Tongue (tissue), 2 donors: ENCODE data around the gene KCNN3. TPM values are rescaled to one million over a fixed set of nuclear protein-coding genes. Genes with fewer than 3 reads are reported as not detected.
A peak's percentile ranks its signal among the peaks of the same experiment; 100 is the strongest.

ENCODE experiments used
- DNase-seq: peaks from one replicate; pipeline ENCODE4 v3.0.0-alpha.2; 2015
- total RNA-seq: library from RNA; depleted of rRNA; stranded (reverse); fragments of >200 nt; gene quantifications from one replicate; pipeline ENCODE4 v1.2.3, GENCODE V29; 2014

KCNN3 gene
- total RNA-seq, 1 donor from 2014 or later = 10.8 TPM

DNA sequence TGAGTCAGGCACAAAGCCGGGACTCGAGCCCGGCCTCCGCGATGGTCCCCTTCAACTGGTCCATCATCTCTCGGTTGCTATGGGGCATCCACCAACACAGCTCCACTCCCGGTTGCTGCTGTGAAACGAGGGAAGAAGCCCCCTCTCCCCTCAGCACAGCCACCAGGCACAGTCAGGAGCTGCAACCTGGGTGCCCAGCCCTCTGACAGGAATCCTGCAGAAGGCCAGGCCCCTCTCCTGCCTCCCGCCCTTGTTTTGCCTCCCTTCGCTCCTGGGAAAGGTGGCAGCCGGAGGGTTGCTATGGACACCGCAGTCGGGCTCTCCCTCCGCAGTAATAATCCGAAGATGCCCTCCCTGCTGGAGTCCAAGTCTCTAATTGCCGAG is 8.9 kb upstream of the KCNN3 start:
- DNase-seq = no peak

DNA sequence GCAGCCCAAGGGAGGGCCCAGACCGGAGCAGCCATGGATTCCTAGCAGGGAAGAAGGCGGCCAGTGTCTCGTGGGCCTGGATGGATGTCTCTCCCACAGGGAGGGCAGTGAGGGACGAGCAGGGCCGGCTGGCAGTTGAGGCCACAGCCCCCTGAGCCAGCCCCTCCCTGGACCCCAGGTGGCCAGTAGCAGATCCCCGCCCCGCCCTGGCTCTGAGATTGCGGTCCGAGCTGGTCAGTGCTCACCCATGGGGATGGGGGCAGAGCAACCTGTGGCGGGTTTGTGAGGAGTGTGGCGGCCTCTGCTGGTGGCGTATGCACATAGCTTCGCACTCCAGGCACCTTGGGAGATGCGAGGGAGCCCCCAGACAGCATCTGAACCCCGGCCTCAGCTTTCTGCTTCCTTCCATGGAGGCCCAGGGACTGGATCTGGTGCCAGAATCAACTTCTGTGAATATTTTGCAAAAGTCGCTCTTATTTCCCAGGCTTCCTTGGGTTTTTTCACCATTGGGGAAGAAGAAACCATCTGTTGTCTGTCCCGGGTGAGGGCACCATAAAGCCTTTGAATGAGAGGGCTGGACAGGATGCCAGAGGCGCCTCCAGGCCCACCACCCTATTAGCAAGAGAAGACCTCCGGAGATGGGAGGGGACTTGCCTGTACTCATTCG is 8.4 kb upstream of the KCNN3 start:
- DNase-seq = peak; percentile 87

DNA sequence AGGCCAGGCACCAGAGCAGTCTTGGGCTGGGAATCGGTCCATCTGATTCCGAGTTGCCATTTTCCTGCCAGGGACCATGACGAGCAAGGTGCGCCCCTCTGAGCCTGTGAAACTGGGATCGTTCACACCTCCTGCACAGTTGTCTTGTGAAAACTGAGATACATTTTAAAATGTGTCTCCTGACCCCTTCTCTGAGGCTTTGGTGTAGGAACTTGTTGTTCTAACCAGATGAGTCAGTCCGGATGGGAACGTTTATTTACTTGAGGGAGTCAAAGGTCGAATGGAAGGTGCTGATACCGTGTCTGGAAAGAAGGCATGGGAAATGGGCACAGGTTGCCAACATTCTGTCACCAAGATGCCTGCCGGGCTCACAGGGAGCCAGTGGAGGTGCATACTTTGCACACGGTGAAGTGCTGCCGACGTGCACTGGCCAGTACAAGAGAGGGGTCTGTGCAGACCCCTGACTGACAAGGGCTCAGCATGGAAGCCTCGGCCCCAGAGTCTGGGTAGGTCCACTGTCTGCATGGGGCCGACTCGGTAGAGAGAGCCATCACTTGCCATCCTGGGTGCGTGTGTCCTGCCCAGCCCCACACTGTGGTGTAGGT is 7.4 kb upstream of the KCNN3 start:
- no peak for DNase-seq

DNA sequence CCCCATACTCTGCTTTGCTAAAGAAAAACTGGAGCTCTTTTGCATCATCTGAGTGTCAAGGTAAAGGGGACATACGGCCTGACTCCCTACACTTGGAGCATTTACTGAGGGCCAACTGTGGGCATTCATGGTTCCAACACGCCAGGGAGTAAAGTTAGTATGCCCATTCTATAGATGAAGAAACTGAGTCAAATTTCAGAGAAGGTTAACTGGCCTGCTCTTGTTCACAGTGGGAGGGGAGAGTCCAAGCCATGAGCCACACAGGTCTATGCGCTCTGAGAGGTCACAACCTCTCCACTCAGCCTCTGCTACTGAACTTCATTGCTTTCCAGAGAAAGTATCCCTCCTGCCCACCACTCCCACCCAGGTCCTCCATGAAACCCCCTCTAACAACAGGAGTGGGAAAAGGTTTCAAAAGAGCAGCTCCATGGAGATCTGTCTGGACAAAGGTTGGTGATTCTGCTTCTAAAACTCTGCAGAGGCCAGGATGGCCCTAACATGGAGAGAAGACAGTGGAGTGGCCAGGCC is 6.8 kb upstream of the KCNN3 start:
- DNase-seq = no peak

DNA sequence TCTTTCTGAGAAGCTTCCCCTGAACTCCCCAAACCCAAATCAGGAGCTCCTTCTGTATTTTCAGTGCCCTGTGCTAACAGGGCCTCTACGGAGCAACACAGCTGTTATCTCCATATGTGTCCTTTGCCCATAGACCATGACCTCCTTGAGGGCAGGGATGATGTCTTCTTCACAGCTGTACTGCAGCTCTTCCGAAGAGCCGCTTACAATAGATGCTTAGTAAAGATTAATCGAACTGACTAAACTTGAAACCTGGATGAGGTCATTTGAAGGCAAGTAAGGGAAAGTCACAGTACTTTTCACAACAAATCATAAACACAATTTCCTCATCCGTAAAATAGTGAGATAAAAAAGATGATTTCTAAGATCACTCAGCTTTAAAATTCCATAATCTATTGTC is 4.4 kb upstream of the KCNN3 start:
- DNase-seq = no peak

DNA sequence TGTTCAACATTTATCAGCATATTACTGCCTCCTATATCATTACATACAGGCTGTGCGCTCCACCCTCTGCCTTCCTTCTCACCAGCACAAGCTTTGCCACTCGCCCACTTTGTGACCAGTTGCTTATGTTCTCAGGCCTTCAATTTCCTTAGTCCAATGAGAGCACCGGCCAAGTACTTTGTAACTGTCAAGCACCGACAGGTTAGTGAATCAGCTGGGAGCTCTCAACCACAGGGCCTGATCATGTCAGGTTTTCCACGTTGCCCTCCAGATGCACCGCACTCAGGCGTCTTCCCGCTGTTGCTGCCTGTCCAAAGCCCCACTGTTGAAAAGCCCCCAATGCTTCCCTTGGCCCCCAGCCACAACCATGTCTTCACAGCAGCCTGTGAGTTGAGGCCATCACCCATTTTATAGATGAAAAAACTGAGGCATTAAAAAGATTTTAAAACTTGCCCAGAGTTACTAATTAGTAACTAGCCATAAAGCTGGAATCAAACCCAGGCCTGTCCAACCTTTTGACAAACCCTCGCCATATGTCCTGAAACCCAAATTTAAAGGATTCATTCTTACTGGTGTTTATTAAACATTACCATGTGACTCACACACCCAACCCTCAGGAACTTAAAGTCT is 3.4 kb upstream of the KCNN3 start:
- DNase-seq = no peak

DNA sequence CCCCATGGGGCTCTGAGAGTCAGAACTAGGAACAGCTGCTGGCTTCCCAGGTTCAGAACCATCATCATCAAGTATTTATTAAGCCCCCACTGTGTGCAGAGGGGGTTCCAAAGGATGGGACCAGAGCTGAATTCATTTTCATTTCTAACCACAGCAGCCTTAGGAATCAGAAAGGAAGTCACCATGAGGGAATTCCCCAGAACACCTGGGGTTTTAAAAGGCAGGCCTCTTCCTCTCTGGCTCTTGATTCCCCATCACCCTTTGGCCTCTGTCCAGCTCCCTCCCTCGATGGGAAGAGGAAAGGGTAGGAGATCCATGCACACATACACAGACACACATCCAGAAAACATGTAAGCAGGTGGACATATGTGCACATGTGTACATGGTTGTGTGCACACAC is 1.3 kb upstream of the KCNN3 start:
- no peak for DNase-seq

DNA sequence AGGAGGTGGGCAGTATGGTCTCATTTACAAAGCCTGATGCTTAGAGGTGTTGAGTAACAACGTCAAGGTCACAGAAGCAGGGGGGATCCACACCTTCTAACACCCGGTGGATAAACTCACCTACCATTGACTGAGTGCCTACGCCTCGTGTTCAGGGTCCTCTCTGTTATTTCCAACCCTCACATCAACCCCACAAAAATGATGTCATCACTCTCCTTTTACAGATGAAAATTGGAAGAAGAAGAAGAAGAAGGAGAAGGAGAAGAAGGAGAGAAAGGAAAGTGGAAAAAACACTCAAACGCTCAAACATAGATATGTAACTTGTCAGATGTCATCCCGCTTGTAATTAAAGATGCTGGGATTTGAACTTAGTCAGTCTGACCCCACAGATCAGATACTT is 653 bp upstream of the KCNN3 start:
- no peak for DNase-seq

DNA sequence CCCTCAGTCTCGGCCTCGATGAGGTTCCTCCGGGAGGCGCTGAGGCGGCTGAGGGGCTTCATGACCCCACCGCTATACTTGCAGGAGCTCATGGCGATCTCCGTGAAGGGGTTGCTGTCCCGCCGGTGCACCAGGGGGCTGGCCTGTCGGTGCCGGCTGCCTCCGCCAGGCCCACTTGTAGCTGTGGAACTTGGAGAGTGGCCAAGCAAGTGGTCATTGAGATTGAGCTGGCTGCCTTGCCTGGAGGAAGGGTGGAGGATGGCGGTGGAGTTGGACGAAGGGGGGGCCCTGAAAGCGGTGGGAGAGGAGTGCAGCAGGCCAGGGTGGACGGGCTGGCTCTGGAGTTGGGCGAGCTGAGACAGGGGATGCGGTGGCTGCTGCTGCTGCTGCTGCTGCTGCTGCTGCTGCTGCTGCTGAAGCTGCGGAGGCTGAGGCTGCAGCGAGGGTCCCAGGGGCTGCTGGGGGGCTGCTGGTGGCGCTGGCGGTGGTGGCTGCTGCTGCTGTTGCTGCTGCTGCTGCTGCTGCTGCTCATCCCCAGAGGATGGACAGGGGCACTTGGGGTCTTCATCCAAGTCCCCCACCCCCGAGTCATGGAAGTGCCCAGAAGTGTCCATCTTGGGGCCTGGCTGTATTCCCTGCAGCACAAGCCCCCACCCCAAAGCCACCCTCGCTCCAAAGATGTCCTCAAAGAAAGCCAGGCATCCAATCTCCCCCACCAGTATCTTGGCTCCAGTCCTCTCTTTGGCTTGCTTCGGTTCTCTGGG is 548 bp downstream of the KCNN3 start:
- DNase-seq = peak; percentile 92

DNA sequence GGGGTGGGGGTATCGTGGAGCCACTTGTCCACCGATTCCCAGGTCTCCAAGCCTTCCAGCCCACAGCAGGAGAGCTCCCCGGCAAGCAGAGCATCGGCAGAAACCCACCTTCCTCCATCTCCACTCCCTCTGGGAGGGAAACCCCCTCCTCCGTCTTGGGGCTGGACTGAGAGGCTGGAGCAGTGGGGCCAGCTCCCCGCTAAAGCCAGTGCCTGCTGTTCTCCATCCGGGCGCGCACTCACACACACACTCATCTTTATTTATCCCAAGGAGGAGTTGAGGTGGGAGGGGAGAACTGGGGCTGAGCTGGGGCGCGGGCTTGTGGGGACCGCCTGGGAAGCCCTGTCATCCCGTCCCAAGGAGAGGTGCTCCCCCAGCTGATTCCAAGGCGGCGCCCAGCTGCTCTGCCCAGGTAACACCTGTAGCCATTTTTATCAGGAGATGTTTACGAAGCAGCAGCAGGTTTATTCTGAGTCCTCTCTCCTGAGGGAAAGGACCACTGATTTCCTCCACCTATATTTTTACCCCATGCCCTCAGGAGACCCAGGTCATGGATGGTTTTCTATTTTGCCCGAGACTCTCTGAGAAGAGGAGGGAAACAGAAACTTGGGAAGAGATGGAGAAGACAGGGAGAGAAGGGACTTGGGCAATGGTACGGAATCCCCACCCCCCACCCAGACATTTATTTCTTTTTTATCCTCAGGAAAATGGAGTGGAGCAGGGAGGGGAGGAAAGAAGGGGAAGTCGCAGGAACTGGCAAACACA is 2.1 kb downstream of the KCNN3 start:
- peak; percentile 58 for DNase-seq

DNA sequence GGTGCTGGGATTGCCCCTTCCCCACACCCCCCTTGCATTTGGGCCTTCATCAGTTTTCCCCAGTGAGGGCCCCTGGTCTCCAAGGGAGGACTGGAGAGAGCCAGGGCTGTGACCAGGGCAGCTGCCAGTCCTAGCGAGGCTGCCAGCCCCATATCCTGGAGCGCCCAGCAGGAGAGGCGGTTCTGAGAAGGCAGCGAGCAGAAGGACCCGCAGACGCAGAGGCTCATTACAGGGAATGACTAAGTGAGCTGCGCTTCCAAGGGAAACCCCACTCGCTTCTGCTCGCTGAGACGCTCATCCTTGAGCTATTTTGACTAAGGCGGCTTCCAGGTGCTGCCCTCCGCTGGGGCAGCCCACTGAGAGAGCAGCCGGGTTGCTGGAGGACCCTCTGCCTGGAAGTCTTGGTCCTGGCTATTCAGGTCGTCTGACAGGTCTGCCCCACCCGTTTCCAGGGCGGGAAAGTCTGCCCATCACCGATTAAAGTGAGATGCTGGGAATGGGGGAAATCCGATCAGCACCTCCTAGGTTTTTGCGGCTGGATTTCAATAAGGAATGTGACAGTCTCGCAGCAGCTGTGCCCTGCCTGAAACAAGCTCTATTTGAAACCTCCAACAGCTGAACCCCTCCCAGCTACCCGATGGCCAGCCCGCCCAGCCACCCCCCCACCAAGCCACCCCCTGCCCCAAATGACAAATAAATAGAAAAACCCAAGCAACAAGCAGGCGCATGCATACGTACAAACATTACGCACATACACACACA is 2.8 kb downstream of the KCNN3 start:
- DNase-seq = peak; percentile 84

DNA sequence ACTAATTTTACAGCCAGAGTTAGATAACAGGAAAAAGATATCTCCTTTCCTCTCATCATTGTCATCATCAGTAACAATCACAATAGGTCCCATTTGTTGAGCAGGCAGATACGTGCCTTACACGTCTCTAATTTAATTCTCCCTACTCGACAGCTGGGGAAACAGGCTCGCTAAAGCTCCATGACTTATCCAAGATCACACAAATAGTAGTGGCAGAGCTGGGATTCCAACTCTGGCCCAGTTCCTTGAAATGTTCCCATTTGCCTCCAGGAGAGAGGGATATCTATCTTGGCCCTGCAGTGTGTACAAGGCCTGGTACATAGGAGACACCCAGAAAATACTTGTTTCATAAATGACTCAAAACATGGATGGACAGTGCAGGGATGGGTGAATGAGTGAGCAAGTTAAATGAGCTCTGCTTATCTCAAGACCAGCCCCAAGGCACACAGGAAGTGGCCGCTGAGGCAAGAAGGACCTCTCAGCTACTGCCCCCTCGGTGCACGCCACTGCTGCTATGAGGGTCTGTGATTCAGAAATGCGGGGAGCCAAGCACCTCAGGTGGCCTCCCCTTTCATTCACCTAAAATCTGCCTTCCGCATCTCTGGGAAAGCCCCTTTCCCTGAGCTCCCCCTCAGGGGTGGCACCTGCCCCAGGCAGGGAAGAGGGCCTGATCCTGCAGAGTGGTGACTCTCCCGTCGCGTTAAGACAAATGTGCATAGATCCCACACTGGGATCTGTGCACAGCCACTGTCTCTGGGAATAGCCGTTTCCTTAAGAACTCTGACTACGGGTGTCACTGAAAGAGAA is 3.6 kb downstream of the KCNN3 start:
- DNase-seq = no peak

DNA sequence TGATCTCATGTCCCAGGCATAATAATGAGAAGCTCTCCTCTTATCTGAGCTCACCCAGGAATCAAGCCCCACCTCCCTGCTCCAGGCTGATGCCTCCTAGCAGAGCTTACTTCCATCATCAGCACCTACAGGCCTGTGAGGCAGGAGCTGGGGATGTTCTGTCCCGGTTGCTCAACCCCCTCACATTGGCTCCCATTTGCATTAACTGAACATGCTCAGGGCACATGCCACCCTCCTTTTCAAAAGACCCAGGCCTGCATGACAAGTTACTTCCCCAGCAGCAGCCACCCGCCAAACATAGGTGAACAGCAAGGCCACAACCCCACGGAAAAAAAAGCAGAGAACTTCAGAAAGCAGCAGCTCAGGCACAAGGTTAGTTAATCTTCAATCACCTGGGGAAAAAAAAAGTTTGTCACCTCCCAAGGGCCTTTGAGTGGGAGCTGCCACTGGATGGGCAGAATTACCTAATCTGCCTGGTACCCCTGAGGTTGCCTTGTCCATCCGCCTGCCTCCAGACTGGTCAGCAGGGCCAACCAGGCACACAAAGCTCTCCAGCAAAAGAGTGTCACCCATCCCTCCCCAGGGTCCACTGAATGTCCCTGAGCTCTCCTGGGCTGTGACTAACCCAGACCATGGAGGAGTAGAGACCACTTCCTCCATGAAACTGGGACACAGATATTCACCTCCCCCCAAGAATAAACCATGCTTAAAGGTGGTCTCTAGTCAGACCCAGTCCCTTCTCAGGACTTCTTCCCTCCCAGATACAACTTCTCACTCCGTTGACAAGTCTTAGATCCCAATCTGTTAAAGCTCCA is 4.4 kb downstream of the KCNN3 start:
- no peak for DNase-seq

DNA sequence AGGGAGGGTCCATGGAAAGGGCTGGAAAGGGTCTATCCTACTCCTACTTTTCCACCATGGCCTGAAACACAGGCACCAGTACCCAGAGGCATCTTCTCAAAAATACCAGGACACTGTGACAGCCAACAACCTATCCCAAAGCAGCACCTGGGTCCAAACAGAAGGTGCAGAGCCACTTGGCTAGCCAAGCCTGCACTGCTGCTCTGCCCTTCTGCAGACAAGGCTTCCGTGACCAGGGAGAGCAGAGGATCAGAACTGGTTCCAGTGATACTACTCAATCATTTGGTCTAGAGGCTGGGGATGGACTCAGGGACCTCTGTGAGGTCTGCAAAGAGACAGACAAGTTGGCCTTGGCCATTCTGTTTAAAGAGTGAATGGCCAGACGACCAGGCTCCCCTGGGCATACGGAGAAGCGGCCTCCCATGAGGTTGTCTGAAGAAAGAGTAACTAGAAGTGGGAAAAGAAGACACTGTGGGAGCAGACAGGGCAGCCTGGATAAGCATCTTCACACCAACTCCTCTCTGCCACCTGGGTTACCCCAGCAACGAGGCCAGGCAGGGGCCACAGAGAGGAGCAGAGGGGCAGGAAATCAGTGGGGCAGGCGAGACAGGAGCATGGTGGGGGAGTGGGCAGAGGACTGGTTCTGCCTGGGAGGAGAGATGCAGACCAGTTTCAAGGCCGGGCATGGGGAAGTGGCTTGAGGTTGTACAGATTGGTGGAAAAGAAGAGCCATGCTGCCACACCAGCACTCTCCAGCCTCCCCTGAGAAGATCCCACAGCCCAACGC is 5.7 kb downstream of the KCNN3 start:
- no peak for DNase-seq

DNA sequence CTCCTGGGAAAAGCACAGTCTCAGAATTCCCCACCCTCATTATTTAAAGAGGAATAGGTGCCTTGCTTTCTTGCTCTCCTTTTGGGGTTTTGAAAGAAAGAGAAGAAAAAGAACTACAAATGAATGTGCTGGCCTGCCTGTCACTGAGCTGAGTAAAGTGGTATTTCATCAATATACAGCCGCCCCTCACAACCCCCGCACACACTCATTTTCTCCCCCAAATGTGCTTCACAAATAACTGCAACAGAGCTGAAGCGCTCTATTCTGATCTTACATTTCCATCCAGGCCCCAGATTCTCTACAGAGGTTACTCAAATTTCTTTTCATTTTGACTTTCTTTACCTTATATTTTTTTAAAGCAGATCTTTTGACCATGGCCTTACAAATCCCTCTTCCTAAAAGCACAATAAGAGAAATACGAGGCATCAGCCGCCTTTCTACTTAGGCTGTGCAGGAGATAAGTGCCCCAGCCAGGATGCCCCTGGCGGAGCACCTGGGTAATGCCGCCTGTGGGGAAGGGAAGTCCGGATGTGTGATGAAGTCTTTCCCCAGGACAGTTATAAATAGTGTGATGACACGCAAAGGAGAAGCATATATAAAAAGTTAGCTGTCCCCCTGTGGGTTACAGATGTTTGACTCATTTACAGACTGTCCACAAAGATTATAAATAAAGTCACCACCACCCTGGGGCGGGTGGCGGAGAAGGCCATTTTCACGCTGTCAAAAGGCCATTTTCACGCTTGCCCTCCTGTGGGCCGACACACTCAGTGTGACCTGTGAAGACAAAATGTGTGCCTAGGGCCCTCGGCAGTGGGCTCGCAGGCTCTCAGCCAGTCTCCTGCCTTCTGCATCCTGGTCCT is 6.5 kb downstream of the KCNN3 start:
- DNase-seq = peak; percentile 49

DNA sequence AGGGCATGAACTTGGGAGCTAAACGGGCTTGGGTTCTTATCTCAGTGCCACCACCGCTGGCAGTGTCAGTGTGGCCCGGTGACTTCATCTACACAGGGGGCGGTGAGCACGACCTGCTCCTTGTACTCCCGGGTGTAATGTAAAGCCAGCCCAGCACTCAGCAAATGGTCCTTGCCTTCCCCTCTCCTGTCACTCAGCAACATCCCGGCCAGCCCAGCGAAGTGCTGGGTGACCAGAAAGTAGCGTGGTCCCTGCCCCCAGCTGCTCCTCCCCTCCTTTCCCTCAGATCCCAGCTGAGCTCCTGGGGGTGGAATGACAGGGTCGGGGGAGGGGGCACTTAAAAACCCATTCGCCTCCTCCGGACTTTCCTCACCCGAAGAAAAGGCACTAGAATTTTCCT is 7.2 kb downstream of the KCNN3 start:
- no peak for DNase-seq

DNA sequence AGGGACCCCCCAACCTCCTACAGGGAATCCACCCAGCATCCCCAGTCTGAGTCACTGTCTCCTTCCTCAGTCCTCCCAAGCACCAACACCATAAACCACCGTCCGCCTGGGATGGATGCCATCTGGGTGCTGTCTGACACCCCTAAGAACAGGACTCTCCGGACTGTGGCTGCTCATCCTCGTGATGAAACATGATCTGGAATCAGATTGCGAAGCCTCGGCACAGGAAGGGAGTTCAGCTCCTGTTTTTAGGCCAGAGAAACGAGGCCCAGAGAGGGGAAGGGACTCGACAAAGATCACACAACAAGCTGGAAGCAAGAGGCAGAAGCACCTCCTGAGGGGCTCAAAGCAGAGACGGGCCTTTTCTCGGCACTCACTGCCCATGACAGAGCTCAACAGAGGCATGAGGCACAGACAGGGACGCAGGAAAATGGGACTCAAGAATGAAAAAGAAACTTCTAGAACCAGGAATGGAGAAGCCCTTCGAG is 8.4 kb downstream of the KCNN3 start:
- no peak for DNase-seq
